Coronary artery (tissue), 2 donors: ENCODE data around the gene UBR4.

Experiments
- DNase-seq: peaks from one replicate; pipeline ENCODE4 v3.0.0-alpha.2; 2017; ENCODE audit warnings: low spot score
- H3K27ac ChIP-seq, 2 donors: fragments of 200-600 bp; sonication (generic); one replicate each; pipeline ENCODE4 v1.5.1; 2016 to 2019
- H3K4me3 ChIP-seq: fragments of 200-600 bp; sonication (generic); 2 replicates; pipeline ENCODE4 v1.5.1; 2016; ENCODE audit warnings: mild to moderate bottlenecking, moderate library complexity
- CTCF ChIP-seq: fragments of 200-600 bp; sonication (generic); IDR thresholded peaks from one replicate; pipeline ENCODE4 v1.5.1; 2019; ENCODE audit warnings: antibody characterized with exemption

UBR4 gene

GRCh38 chr1:19078536-19078935 lies 131.5 kb downstream of the UBR4 start:
- DNase-seq: no peak
- no peak for TF ChIP-seq CTCF
- Histone ChIP-seq H3K27ac (no peak overlapping the region), H3K4me3 (no peak overlapping the region)

- H3K27ac ChIP-seq: no peak overlapping the region
- DNase-seq: no peak
- TF ChIP-seq CTCF: no peak
- H3K4me3 ChIP-seq: no peak overlapping the region
These were observed 133.0 kb downstream of the UBR4 start for GRCh38 chr1:19076841-19077616.

GRCh38 chr1:19074902-19075721 lies 135.0 kb downstream of the UBR4 start:
- DNase-seq: no peak
- Histone ChIP-seq H3K4me3 (no peak overlapping the region), H3K27ac (peak overlapping the region in 1 of 2 donors; percentile 40)
- no peak for TF ChIP-seq CTCF

GRCh38 chr1:19074361-19074901 lies 135.6 kb downstream of the UBR4 start:
- no peak for DNase-seq
- no peak for TF ChIP-seq CTCF
- peak overlapping the region in 1 of 2 donors; percentile 40 for H3K27ac ChIP-seq
- no peak overlapping the region for H3K4me3 ChIP-seq

GRCh38 chr1:19073311-19074186 lies 136.5 kb downstream of the UBR4 start:
- no peak for TF ChIP-seq CTCF
- no peak overlapping the region for H3K4me3 ChIP-seq
- DNase-seq: no peak
- H3K27ac ChIP-seq: peak overlapping the region in 1 of 2 donors; percentile 25

- Histone ChIP-seq H3K4me3 (no peak overlapping the region), H3K27ac (no peak overlapping the region)
- no peak for DNase-seq
- no peak for TF ChIP-seq CTCF
These were observed 137.6 kb downstream of the UBR4 start for GRCh38 chr1:19072285-19072981.
